Measurements from ENCODE around the gene SOST.

The SOST gene

DNA sequence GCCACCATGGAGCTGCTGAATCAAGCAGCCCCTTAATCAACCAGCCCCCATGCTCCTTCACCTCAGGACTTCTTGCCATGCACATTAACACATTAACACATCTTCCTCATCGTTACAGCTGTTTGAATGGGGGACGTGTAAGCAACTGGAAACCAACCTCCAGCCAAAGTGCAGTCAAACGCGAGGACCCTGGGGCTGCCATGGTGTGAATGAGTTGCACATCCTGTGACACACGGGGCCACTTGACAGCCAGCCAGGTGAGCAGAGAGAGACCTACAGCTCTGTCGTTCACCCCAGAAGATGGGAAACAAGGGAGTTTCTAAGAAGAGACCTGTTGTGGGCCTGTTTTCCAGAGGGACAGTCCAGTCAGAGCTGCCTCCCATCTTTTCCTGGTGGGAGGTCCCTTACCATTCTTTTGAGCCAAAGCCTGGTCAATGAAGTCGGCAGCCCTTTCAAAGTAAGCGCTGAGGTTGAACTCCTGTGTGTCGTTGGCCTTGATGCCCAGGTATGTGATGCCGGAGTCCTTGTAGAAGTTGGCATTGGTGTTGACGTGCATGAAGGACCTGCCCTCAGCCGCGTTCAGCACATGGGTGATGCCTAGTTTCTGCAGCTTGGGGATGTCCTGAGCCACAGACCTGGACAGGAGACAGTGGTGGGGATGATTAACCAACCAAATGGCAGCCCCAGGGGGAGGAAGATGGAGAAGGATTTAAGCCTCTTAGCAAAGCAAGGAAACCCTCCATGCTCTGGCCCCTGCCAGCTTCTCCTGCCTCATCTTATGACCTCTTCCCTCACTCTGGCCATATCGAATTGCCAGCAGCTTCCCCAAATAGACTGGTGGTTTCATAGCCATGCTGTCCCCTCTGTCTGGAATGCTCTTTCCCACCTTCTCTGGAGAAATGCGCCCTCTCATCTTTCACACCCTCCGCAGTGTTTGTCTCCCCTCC lies 16.0 kb upstream of the SOST start:
- no peak for DNase-seq (ENCODE audit: low read depth)

DNA sequence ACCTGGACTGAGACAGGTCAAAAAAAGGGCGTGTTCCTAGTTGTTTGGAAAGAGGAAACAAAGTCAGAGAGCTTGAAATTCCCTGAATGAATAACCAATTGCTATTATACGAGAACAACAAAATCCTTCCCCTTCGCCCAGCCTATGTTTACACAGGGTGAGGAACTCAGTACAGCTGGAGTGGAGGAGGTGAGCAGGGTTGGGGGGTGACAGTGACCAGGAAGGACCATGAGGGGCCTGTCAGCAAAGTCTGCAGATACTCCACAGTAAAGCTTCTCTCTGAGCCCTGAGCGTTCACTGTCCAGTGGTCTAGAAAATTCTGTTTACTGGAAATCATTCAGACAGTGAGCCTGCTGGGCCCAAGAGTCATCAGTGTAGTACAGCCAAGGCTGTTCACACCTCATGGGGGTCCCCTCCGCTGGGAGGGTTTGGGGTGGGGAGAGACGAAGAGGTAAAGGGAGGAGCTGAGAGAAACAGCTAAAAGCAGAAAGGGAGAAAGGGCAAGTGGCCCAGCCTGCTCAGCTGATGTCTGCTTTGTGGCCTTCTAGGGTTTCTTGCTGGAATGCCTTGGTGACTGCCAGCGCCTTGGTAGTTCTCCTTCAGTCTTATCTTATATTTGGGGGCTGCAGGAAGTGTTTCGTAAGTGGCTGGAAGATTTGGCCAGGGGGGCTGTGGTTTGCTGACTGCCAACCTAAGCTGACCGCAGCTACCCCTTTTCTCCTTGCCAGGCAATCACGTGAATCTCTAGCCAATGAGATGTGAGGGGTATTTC lies 14.5 kb upstream of the SOST start:
- no peak for DNase-seq (ENCODE audit: low read depth)

DNA sequence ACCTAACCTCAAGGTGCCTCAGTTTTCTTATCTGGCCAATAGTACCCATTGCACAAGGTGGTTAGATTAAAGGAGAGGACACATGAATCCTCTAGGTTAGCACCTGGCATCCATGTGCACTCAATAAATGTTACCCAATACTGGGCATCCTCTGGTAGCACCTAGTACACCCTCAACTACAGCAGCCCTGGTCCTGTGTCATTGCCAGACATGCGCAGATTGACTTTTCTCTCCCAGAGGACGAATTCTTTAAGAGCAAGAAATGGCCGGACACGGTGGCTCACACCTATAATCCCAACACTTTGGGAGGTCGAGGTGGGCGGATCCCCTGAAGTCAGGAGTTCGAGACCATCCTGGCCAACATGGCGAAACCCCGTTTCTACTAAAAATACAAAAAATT lies 12.9 kb upstream of the SOST start:
- no peak for DNase-seq (ENCODE audit: low read depth)

DNA sequence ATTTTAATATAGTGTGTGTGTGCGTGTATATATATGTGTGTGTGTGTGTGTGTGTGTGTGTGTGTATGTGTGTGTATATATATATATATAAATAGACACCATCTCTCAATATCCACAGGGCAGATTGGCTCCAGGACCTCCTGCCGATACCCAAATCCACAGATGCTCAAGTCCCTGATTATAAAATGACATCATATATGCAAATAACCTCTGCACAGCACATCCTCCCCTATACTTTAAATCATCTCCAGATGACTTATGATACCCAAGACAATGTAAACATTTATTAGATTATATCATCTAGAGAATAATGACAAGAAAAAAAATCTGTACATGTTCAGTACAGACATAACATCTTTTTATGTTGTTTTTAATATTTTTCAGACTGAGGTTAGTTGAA lies 12.4 kb upstream of the SOST start:
- no peak for DNase-seq (ENCODE audit: low read depth)

DNA sequence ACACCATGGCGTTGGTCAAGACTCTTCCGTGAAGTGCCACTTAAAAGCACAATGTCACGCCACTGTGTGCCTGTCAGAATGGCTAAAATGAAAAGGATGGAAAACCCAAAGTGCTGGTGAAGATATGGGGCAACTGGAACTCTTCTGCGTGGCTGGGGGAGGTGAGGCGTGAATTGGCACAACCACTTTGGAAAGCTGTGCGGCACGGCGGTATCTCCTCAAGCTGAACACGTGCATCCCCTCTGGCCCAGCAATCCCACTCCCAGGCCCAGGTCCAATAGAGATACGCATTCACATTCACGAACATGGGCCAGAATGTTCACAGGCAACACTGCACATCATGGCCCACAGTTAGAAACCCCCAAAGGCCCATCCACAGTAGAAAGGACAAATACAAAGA lies 11.3 kb upstream of the SOST start:
- no peak for DNase-seq (ENCODE audit: low read depth)

DNA sequence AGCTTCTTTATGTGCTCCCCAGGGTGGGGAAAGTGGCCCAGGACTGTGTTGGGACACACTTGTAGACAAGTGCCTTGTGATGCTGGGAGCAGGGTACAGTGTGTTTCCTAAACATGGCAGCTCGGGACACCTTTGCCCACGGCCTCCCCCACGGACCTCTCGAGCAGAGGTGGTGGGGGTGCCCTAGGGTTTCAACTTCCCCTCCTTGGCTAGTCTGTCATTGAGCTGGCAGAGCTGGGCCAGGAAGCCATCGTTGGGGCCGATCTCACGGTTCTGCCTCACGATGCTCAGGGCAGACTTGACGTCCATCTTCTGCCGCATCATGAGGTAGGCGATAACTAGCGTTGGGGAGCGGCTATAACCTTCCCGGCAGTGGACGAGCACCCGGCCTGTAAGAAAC lies 10.8 kb upstream of the SOST start:
- DNase-seq (ENCODE audit: low read depth), result no peak

DNA sequence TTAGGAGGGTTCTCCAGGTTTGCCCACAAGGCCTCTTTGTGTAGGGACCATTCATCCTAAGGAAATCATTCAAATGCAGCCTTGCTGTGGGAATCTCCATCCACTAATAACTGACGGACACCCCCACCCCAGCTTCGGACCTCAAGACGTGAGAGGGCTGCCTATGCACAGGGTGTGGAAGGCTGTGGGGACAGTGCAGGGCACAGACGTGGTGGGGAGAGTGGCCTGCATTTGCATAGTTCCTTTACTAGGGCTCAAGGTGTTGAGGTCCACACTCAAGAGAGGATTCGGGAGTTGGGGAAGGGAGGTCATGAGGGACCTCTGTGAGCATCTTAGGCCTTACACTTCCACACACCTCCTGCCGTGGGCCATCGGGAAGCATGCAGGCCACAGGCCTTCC lies 10.4 kb upstream of the SOST start:
- DNase-seq (ENCODE audit: low read depth), result no peak

DNA sequence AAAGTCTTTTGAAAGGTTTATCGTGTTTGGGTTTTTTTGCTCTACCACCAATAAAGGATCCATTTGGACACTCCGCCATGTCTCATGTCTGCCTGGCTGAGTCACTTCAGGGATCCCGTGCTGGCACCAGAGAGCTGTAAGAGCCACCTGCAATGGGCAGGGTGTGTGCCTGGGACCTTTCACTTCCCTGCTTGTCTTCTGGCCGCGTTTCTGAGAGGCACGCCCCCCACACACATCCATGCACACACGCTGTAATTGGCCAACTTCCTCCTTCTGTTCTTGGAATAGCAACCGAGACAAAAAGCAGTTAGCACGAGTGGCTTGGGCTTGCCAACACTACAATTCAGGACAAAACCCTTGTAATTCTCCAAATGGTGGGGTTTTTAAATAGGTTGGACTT lies 9.8 kb upstream of the SOST start:
- no peak for DNase-seq (ENCODE audit: low read depth)

DNA sequence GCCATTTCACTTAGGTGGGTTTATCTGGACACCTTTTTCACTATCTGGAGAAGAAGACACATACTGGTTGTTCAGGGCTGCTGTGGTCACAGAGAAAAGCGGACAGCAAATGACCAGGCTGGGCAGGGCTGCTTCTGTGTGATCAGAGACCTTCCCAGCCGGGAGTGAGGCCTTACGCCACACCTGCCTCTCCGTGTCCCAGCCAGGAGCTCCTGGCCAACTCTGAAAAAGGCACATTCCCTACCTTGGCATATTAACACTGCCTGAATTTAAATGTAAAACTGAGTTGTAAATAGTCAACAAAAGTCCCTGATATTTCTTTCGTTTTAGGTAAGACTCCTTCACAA lies 9.1 kb upstream of the SOST start:
- no peak for DNase-seq (ENCODE audit: low read depth)

DNA sequence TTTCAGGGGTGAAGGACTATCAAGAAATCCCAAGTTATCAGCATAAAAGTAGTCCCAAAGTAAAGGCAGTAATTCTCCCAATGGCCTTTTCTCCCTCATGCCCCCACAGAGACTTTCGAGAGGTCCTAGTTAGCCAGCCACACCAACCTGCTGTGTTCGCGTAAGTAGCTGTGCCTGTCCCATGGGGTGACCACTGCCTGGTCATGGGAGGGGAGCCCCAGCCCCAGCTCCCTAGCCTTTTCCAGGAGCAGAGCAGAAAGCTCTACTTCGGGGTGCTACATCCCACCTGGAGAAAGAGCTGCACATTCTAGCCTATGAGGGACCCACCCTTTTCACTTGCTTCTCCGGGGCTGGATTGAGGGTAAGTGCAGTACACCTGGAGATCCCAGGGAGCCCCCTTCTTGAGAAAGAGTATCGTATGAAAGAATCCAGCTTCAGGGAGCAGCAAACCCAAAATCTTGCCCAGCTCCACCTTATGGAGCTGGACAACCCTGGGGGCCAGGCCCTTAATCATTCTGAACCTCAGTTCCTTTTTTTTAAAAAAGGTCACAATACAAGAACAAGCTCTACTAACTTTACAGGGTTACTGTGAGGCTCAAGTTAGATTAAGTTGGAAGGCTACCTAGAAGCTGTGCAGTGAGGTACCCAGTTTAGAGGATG lies 8.6 kb upstream of the SOST start:
- DNase-seq (ENCODE audit: low read depth), result no peak

DNA sequence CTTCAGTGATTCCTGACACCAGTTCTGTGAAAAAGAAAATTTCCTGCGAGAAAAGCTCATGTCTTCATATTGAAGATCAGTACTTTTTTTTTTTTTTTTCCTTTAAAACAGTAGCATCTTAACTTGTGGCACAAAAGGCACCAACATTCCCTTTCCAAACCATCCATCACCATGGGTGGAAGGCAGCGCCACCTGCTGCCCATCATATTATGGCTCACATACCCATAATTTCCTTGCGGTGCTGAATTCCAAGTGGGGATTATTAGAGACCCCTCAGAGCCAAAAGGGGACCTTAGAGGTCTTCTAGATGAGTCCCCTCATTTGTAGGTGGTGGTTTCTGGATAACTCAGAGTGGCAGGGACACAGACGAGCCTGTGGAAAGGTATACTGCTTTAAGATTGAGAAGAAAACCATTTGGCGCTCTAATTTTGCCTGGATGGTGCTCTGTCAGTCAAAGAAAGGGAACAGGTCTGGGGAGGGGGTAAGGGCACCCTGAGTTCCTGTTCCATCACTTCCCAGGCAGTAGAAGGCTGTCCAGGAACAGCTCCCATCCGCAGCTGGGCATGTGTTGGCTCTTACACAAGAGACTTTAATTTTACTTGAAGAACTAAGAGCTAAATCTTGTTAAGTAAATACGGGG lies 7.9 kb upstream of the SOST start:
- DNase-seq (ENCODE audit: low read depth), result peak; percentile 14

DNA sequence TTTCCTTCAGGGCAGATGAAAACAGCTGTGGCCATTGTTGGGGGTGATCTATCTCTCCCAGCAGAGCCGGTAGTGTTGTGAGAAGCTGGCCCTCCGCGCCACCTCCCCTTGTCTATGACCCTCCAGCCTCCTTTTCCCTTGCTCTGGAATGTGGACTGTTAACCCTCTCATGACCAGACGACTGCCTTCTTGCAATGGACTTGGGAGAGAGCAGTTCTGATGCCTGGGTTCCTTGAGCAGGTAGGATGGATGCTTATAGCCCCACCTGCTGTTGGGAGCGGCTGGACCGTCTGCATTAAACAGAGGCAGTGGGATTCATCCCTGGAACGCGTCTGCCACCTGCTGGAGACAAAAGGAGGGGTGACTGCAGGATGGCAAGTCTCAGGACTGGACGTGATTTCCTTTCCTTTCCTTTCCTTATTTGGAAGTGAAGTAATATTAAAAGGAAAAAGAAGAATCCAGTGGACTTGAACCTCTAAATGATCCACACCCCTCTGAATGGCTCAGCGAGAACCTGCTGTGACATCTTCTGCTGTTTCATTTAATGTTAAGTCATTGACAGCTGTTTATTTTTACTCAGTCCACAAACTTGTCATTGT lies 1.8 kb upstream of the SOST start:
- peak; percentile 75 for DNase-seq (ENCODE audit: low read depth)

DNA sequence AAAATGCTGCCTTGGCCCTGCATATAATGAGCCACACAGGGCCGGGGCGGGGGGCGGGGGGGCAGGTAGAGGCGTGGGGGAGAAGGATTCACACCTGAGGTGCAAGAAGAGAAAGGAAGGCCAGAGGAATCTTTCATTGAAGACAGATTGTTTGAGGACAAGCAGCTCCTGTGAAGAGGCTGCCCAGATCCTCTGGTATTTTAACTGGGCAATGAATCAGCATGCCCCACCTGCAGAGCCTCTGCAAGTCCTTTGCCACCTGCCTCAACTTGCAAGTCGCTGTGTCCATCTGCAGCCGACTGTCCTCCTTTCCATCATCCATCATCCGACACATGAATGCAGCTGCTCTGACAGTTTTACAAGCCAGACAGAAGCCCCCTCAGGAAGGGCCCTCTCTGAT lies 1.2 kb upstream of the SOST start:
- DNase-seq (ENCODE audit: low read depth), result no peak

DNA sequence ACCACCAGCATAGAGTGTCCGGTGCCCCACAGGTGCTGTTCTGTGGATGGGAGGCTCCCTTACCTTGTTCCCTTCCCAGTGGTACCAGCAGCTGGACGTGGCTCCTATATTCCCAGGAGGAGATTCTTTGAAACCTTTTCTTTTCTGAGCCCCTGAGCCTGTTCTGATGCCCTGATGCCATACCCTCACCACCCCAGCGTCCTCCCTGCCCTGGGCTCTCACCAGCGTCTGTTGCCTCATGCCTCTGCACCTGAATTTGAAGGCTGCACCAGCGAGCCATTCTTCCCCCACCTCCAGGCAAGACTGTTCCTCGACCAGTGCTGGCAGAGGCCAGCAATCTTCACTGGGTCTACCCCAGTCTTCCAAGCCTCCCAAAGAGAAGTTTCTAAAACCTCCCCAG lies 505 bp downstream of the SOST start:
- DNase-seq (ENCODE audit: low read depth), result no peak

DNA sequence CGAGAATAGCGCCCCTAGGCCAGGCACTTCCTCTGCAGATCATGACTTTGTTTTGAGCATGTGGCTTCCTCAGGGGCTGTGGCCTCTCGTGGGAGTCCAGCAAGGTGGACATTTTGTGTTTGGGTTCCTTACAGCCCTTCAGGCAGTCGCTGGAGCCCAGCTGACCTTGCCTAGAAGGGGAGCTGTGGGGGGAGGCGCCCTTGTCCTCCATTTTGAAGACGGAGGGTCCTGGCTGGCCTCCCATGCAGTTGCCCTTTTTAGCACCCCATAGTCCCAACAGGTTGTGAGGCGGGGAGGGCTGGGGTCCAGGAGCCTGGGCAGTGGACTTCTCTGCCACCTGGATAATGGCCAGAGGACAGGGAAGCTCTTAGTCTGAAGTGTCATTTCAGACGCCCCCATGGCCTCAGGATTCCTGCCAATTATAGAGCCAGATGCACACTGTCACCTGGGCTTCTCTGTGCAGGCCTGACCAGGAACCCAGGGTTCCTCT lies 1.4 kb downstream of the SOST start:
- DNase-seq (ENCODE audit: low read depth), result no peak

DNA sequence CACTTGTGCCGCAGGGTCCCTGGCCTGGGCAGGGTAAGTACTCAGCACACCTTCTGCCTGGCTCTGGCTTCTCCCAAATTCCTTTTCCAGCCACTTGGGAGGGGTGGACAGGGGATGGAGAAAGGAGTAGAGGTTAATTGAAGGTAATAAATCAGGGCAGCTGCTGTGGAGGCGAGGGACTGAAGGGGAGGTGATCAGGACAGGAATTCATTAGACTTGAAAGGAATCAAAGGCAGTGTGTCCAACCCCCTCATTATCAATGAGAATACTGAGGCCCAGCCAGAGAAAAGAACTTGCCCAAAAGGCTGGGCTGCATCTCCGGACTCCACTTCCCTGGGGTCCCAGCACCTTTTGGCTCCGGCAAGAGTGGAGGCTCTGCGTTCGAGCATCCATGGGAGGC lies 2.4 kb downstream of the SOST start:
- no peak for DNase-seq (ENCODE audit: low read depth)

DNA sequence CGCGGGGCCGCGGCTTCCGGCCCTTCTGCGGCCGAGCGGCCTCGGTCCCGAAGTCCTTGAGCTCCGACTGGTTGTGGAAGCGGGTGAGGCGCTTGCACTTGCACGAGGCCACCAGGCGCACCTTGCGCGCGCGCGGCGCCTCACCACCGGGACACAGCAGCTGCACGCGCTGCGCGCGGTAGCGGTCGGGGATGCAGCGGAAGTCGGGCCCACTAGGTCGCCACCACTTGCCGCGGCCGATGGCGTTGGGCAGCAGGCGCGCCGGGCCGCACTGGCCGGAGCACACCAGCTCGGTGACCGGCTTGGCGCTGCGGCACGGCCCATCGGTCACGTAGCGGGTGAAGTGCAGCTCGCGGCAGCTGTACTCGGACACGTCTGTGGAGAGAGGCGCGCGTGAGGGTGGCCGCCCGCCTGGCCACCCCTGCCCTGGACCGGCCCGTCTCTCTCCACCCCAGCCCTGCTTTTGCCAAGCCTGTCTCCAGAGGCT lies 3.2 kb downstream of the SOST start:
- no peak for DNase-seq (ENCODE audit: low read depth)

DNA sequence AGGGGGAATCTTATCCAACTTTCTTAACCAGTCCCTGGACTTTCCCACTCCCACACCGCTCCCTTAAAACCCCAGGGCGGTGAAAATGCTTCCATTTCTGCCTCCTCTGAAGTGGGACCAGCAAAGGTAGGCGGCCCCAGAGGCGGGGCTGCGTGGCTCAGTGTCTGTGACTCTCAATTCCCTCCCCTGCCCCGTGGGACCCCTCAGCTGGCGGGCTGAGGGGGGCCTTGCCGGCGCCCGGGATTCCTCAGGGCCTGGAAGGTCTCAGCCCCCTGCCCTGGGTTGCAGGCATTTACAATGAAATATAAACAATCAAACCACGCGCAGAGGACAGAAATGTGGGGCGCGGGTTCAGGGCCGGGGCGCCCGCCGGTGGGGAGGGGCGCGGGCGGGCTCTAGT lies 3.6 kb downstream of the SOST start:
- no peak for DNase-seq (ENCODE audit: low read depth)

DNA sequence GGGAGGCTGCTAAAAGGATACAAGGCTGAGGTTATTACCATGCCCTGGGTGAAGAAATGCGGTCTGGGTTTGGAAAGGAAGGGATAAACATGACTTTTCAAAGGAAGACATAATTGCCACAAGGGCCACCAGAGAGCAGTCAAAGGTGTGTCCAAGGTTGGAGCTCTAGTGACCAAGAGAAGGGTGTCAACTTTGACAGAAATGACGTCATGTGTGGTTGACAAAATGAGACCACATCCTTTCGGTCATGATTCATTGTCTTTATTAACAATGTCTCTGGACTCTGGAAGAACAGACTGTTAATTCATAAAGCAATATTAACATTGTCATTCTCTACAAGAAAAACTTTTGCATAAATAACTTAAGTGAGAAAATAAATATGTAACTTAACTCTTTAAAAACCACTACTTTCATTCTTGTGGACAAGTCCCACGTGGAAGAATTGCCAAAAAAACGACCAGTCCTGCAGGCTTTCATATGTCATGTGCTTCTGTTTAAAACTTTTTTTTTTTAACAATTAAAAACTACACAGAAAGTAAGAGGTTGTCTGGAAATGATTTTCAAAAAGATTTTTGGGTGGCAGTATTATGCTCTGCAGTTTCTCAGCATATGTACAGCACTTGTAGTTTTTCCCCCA lies 5.0 kb downstream of the SOST start:
- DNase-seq (ENCODE audit: low read depth), result no peak

DNA sequence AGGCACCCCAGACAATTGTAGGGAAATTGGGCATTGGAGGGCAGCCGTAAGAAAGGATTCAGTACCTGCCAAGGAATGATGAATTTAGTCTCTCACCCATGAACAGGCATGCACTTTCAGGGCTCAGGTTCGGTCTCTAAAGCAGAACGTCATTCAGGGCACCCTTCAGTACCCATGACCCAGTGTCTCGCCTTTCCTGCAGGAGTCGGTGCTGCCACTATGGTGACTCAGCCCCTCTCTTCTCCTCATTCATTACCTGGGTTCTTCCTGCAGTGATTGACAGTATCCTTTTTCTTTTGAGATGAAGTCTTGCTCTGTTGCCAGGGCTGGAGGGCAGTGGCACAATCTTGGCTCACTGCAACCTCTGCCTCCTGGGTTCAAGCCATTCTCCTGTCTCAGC lies 8.4 kb downstream of the SOST start:
- DNase-seq (ENCODE audit: low read depth), result no peak

DNA sequence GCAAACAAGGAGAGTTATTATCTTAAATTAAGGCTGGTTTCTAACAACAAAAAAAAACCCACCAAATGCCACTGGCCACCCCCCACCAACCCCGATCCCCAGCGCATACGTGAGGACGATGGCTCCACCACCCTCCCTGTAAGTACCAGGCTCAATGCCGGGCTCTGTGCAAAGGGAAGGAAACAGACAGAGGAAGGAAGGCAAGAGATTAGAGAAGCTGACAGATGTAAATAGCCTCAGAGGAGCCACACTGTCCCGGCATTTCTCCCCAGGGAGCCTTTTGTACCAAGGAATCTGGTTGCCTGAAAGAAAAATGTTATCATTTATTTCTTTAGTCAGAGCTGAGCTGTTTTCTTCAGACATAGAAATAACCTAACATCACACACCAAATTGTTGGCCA lies 13.1 kb downstream of the SOST start:
- DNase-seq (ENCODE audit: low read depth), result no peak
